ENCODE measurements around the gene NPC1L1.

DNA sequence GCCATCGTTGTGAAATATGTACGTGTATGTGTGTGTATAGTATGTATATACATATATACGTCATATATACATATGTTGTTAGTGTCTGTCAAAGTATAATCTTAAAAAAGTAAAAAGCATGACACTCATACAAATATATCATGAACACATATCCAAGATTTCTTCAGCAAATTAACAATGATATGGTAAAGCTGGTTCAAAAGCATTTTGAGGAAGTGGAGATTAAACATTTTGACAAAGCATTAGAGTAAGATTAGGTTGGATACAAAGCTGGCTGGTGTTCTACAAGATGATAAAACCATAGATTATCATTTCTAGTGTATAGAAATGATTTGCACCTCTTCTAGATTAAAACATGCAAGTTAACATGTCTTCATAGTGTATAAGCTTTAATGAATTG is 49.9 kb downstream of the NPC1L1 start:
- TF ChIP-seq POLR2AphosphoS5 (IDR thresholded peaks at IDR 0.05; ENCODE audit: low read depth, low read length) (no peak), RAD21 (IDR thresholded peaks at IDR 0.05; ENCODE audit: low read depth) (no peak), EZH2 (IDR thresholded peaks at IDR 0.05) (no peak), POLR2A (IDR thresholded peaks at IDR 0.05; ENCODE audit: borderline replicate concordance, extremely low read depth, insufficient read depth, insufficient read length) (no peak), CEBPB (IDR thresholded peaks at IDR 0.05; ENCODE audit: low read depth) (no peak), YY1 (IDR thresholded peaks at IDR 0.05; ENCODE audit: extremely low read depth, insufficient replicate concordance, low read depth, low read length) (no peak), ELF1 (IDR thresholded peaks at IDR 0.05; ENCODE audit: borderline replicate concordance, low read depth) (no peak)
- TF ChIP-seq, protein P1, sequence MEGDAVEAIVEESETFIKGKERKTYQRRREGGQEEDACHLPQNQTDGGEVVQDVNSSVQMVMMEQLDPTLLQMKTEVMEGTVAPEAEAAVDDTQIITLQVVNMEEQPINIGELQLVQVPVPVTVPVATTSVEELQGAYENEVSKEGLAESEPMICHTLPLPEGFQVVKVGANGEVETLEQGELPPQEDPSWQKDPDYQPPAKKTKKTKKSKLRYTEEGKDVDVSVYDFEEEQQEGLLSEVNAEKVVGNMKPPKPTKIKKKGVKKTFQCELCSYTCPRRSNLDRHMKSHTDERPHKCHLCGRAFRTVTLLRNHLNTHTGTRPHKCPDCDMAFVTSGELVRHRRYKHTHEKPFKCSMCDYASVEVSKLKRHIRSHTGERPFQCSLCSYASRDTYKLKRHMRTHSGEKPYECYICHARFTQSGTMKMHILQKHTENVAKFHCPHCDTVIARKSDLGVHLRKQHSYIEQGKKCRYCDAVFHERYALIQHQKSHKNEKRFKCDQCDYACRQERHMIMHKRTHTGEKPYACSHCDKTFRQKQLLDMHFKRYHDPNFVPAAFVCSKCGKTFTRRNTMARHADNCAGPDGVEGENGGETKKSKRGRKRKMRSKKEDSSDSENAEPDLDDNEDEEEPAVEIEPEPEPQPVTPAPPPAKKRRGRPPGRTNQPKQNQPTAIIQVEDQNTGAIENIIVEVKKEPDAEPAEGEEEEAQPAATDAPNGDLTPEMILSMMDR (IDR thresholded peaks at IDR 0.05 in 2 of 3, conservative IDR thresholded peaks at IDR 0.05 in 1 of 3; ENCODE audit: borderline replicate concordance in 1 of 3, insufficient read depth in 1 of 3, low read depth in 2 of 3, low read length in 2 of 3): no peak
- TF ChIP-seq, protein P2, sequence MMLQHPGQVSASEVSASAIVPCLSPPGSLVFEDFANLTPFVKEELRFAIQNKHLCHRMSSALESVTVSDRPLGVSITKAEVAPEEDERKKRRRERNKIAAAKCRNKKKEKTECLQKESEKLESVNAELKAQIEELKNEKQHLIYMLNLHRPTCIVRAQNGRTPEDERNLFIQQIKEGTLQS (IDR thresholded peaks at IDR 0.05): no peak

Data from HCT116 (cell line).